GM12878 (cell line): ENCODE results near the gene PYGO2. TPM values are rescaled to one million over a fixed set of nuclear protein-coding genes. Genes with fewer than 3 reads are reported as not detected.

Source experiments
- ATAC-seq: fragments of 200-7000 bp; cut with Tn5 transposase; 3 replicates; pipeline ENCODE4 v1.9.1; 2020; ENCODE audit warnings: mild to moderate bottlenecking, moderate library complexity
- BruUV-seq: library from RNA; stranded (reverse); fragments of 400-500 nt; replicated peaks from 2 replicates; lab custom pipeline; 2021; lab: Mats Ljungman, UMichigan
- CTCF ChIA-PET: fragments of 300-600 bp; sonication (Branson Sonifier 250); formaldehyde crosslinking; extraction: SDS; loops from one replicate; lab custom pipeline; 2021; ENCODE audit warnings: inconsistent platforms; lab: Yijun Ruan, JAX
- POLR2A ChIA-PET: fragments of 350-600 bp; formaldehyde crosslinking; extraction: SDS; loops from one replicate; lab custom pipeline; 2021; ENCODE audit warnings: inconsistent platforms; lab: Charles Lee
- RAD21 ChIA-PET: fragments of 300-600 bp; sonication (Branson Sonifier 250); formaldehyde crosslinking; loops from one replicate; lab custom pipeline; 2023; ENCODE audit warnings: antibody characterized with exemption; ENCODE audit not compliant: unreplicated experiment; lab: Charles Lee
- SMC1A ChIA-PET: fragments of 300-600 bp; sonication (Branson Sonifier 250); formaldehyde crosslinking; loops from one replicate; lab custom pipeline; 2023; ENCODE audit not compliant: unreplicated experiment, uncharacterized antibody; lab: Charles Lee
- DNase-seq: peaks from one replicate; pipeline ENCODE4 v3.0.0-alpha.2; 2011; ENCODE audit warnings: low read depth, low spot score
- FAIRE-seq: peaks from 3 replicates; lab custom pipeline; 2011; peaks lifted over from hg19 to GRCh38; lab: Jason Lieb, UNC
- H2AFZ ChIP-seq: 2 replicates; pipeline ENCODE4 v1.6.0; 2011; ENCODE audit warnings: low read depth, low read length, control low read depth; ENCODE audit not compliant: control insufficient read depth
- H3K27ac ChIP-seq: 2 replicates; pipeline ENCODE4 v1.5.1; 2011; ENCODE audit warnings: control low read depth; ENCODE audit not compliant: control insufficient read depth, insufficient read depth
- H3K27me3 ChIP-seq, 2 experiments: replicated peaks in 1 of 2; 2 replicates each; pipeline versions ENCODE4 v1.6.0 to v1.6.1; 2011; ENCODE audit warnings: low read length in 1 of 2; ENCODE audit not compliant: control insufficient read depth in 2 of 2, insufficient read depth in 2 of 2
- H3K36me3 ChIP-seq, 2 experiments: 2 replicates each; pipeline ENCODE4 v1.5.1; 2011; ENCODE audit warnings: low read length in 1 of 2; ENCODE audit not compliant: control insufficient read depth in 2 of 2, insufficient read depth in 2 of 2
- H3K4me1 ChIP-seq: 2 replicates; pipeline ENCODE4 v1.6.1; 2011; ENCODE audit warnings: mild to moderate bottlenecking, low read length, moderate library complexity, mixed read lengths; ENCODE audit not compliant: control insufficient read depth, insufficient read depth
- H3K4me2 ChIP-seq: 2 replicates; pipeline ENCODE4 v1.6.0; 2011; ENCODE audit warnings: control low read depth; ENCODE audit not compliant: control insufficient read depth, insufficient read depth
- H3K4me3 ChIP-seq: fragments of 200-600 bp; sonication (generic); 2 replicates; pipeline ENCODE4 v1.5.1; 2016
- H3K79me2 ChIP-seq: 2 replicates; pipeline ENCODE4 v1.6.0; 2011; ENCODE audit warnings: low read length; ENCODE audit not compliant: control insufficient read depth, insufficient read depth
- H3K9ac ChIP-seq: 2 replicates; pipeline ENCODE4 v1.8.0; 2011; ENCODE audit warnings: low read length, control low read depth, mixed read lengths; ENCODE audit not compliant: control insufficient read depth, insufficient read depth
- H3K9me3 ChIP-seq: replicated peaks from 3 replicates; pipeline ENCODE4 v1.5.1; 2011; ENCODE audit warnings: mild to moderate bottlenecking, low read length; ENCODE audit not compliant: control insufficient read depth, insufficient read depth
- H4K20me1 ChIP-seq: 2 replicates; pipeline ENCODE4 v1.6.0; 2011; ENCODE audit not compliant: control insufficient read depth, insufficient read depth
- BACH1 ChIP-seq: fragments of 450-650 bp; IDR thresholded peaks from 2 replicates; pipeline ENCODE4 v1.6.1; 2017; ENCODE audit warnings: mild to moderate bottlenecking, borderline replicate concordance
- BCLAF1 ChIP-seq: fragments of 450-650 bp; IDR thresholded peaks from 2 replicates; pipeline ENCODE4 v1.6.1; 2017; ENCODE audit warnings: antibody characterized with exemption, mild to moderate bottlenecking, moderate library complexity
- BHLHE40 ChIP-seq, 2 experiments: fragments of 450-650 bp in 1 of 2; IDR thresholded peaks; 2 replicates each; pipeline ENCODE4 v1.6.1; 2011 to 2017; ENCODE audit warnings: low read depth in 2 of 2, borderline replicate concordance in 1 of 2, improper control_type of control experiment in 1 of 2, low read length in 1 of 2, mild to moderate bottlenecking in 1 of 2
- EGR1 ChIP-seq, 2 experiments: IDR thresholded peaks; 1 replicate in 1 of 2; 2 replicates in 1 of 2; pipeline ENCODE4 v1.6.1; 2011 to 2012; ENCODE audit warnings: low read depth in 2 of 2, low read length in 2 of 2, borderline replicate concordance in 1 of 2, mild to moderate bottlenecking in 1 of 2, moderate library complexity in 1 of 2
- ELK1 ChIP-seq: IDR thresholded peaks from 2 replicates; pipeline ENCODE4 v1.6.1; 2012; ENCODE audit warnings: low read depth, low read length, improper control_type of control experiment
- HCFC1 ChIP-seq: fragments of 150-350 bp; IDR thresholded peaks from 2 replicates; pipeline ENCODE4 v1.6.1; 2014; ENCODE audit warnings: low read length
- JUND ChIP-seq: IDR thresholded peaks from 2 replicates; pipeline ENCODE4 v1.6.1; 2012; ENCODE audit warnings: low read depth, mild to moderate bottlenecking, low read length, improper control_type of control experiment, moderate library complexity
- NR2F1 ChIP-seq: fragments of 450-650 bp; conservative IDR thresholded peaks from 2 replicates; pipeline ENCODE4 v1.6.1; 2017; ENCODE audit warnings: mild to moderate bottlenecking
- POLR2A ChIP-seq: IDR thresholded peaks from 2 replicates; pipeline ENCODE4 v1.6.1; 2011; ENCODE audit warnings: low read depth, mild to moderate bottlenecking, low read length
- RCOR1 ChIP-seq: conservative IDR thresholded peaks from 2 replicates; pipeline ENCODE4 v1.6.1; 2012; ENCODE audit warnings: low read depth, low read length, improper control_type of control experiment
- SRF ChIP-seq, 2 experiments: IDR thresholded peaks; 2 replicates each; pipeline ENCODE4 v1.6.1; 2011; ENCODE audit warnings: low read depth in 2 of 2, low read length in 2 of 2, mild to moderate bottlenecking in 1 of 2, moderate library complexity in 1 of 2
- SUZ12 ChIP-seq: fragments of 200-600 bp; sonication (generic); IDR thresholded peaks from one replicate; pipeline ENCODE4 v1.6.1; 2018; ENCODE audit warnings: antibody characterized with exemption, mild to moderate bottlenecking; ENCODE audit not compliant: unreplicated experiment
- TAF1 ChIP-seq: IDR thresholded peaks from 2 replicates; pipeline ENCODE4 v1.6.1; 2011; ENCODE audit warnings: mild to moderate bottlenecking, low read depth, low read length, borderline replicate concordance
- ZBTB40 ChIP-seq: fragments of 450-650 bp; IDR thresholded peaks from 2 replicates; pipeline ENCODE4 v1.6.1; 2016; ENCODE audit warnings: mild to moderate bottlenecking, moderate library complexity, borderline replicate concordance
- WGBS: methylation state at CpG from one replicate; pipeline ENCODE4 v1.1.6; 2016; ENCODE audit warnings: low lambda C conversion rate; ENCODE audit not compliant: insufficient replicate concordance, insufficient coverage; ENCODE audit errors: missing lambda C conversion rate; 5-methylcytosine and 5-hydroxymethylcytosine counted together
- in situ Hi-C: fragments of 300-500 bp; cut with MboI; formaldehyde crosslinking; loops from 9 replicates; pipeline ENCODE4 v1.14.3; 2018; ENCODE audit warnings: mixed read lengths
- intact Hi-C: fragments of 100-400 bp; cut with micrococcal nuclease; formaldehyde crosslinking; loops from one replicate; pipeline ENCODE4 v1.14.2; 2022; ENCODE audit not compliant: unreplicated experiment
- polyA plus RNA-seq, 11 experiments: library from polyadenylated mRNA; depleted of rRNA in 4 of 11; unstranded in 6 of 11; stranded (reverse) in 5 of 11; fragments of >200 nt; fragmentation: Nextera tagmentation in 4 of 11; fragmentation: Illumina TruSeq in 1 of 11; extraction: Ambion mirVana in 4 of 11; extraction: Trizol in 1 of 11; gene quantifications; 1 replicate in 1 of 11; 2 replicates in 10 of 11; pipeline versions ENCODE4 v1.2.1 to v1.2.3, GENCODE V29; 2011 to 2016; ENCODE audit warnings: inconsistent platforms in 2 of 11, missing spikeins in 2 of 11, low read depth in 1 of 11
- total RNA-seq, 4 experiments: library from RNA; depleted of rRNA in 3 of 4; stranded (reverse); fragments of >200 nt in 3 of 4; fragmentation: Illumina TruSeq in 1 of 4; extraction: Trizol in 1 of 4; gene quantifications; 2 replicates each; pipeline versions ENCODE4 v1.2.1 to v1.2.3, GENCODE V29; 2013 to 2021

PYGO2 gene
- total and polyA plus RNA-seq, 10 of the 15 experiments (the other 5 are each of a cell fraction or from before 2014, with no cell fraction given) = 8.1 to 33.8 (median 23.5) TPM

GRCh38 chr1:155003766-155004351, 42.3 kb upstream of the PYGO2 start:
- Histone ChIP-seq H2AFZ (peak overlapping the region; percentile 43; the same call in 1 of the 2 replicates), H3K27me3 (no peaks in the 10 kb centered on the region), H3K79me2 (peaks cover 59% of the 10 kb centered on the region), H3K9me3 (no peaks in the 10 kb centered on the region), H3K4me3 (peak overlapping the region; percentile 99), H3K36me3 (no peaks in the 10 kb centered on the region; a peak in 1 of 4 replicates), H3K4me2 (peak overlapping the region; percentile 98), H3K4me1 (peaks cover 44% of the 10 kb centered on the region), H3K9ac (peak overlapping the region; percentile 85), H4K20me1 (0 out of 2 replicates have a peak, but pooled peaks cover 3% of the 10 kb centered on the region), H3K27ac (peak overlapping the region; percentile 91)
- ChIA-PET POLR2A (interaction anchor here (0.8 to 1.9 kb wide), 9 partner anchors 13 to 52 kb away, joined by 3 to 8 read pairs (median 4); partner anchors contain the start of genes FLAD1, PYGO2 and SHC1), SMC1A (interaction anchor here (0.6 to 1.4 kb wide), 6 partner anchors 9 to 824 kb away, joined by 3 to 4 read pairs (median 3); no protein-coding TSS in a partner anchor), CTCF (interaction anchor here (0.8 to 2.1 kb wide), 4 partner anchors 13 to 60 kb away, joined by 3 to 18 read pairs (median 4); no protein-coding TSS in a partner anchor), RAD21 (interaction anchor here (1.1 to 3.3 kb wide), 5 partner anchors 11 to 81 kb away, joined by 4 to 14 read pairs (median 4); partner anchors contain the start of gene PBXIP1)
- FAIRE-seq (no peak), ATAC-seq (peak; percentile 17), DNase-seq (no peak)
- in situ Hi-C loops = no loop called here
- WGBS = 3% methylated on average over 11 of the region's 34 CpGs
- no TSS peak for BruUV-seq
- intact Hi-C loops = loop anchor here (2.0 to 5.0 kb wide), 2 partner anchors 13 to 42 kb away; partner anchors contain the start of gene PYGO2
- TF ChIP-seq ZBTB40 (peak; percentile 63; the same call in 1 of the 2 replicates), TAF1 (peak; percentile 22; the same call in 1 of the 2 replicates), BACH1 (no peak), RCOR1 (no peak), JUND (no peak), BCLAF1 (no peak), SRF (IDR thresholded peaks at IDR 0.05; ENCODE audit: low read depth in 2 of 2, low read length in 2 of 2) (peak; percentile 92 to 94), EGR1 (IDR thresholded peaks at IDR 0.05; ENCODE audit: borderline replicate concordance in 1 of 2, low read depth in 2 of 2, low read length in 2 of 2) (peak in 1 of 2 experiments; percentile 63; a peak in 1 of 3 replicates), HCFC1 (no peak), ELK1 (peak; percentile 92), POLR2A (peak; percentile 44; the same call in 1 of the 2 replicates), BHLHE40 (IDR thresholded peaks at IDR 0.05; ENCODE audit: borderline replicate concordance in 1 of 2, low read depth in 2 of 2, low read length in 1 of 2) (peak; percentile 57 to 86; a peak in 3 of 4 replicates), NR2F1 (0 out of 2 replicates have a peak, but pooled peaks have one; percentile 12), SUZ12 (no peak)
